Neural progenitor cell (in vitro differentiated cells): ENCODE measurements around the gene CIAO3. TPM values are rescaled to one million over a fixed set of nuclear protein-coding genes. Genes with fewer than 3 reads are reported as not detected.

Source experiments
- DNase-seq: peaks from one replicate; pipeline ENCODE4 v3.0.0-alpha.2; 2016; ENCODE audit warnings: low spot score
- H2AFZ ChIP-seq: fragments of 200-600 bp; sonication (generic); replicated peaks from 2 replicates; pipeline ENCODE4 v1.6.1; 2016; ENCODE audit warnings: antibody characterized with exemption
- H3F3A ChIP-seq: fragments of 200-600 bp; sonication (generic); 2 replicates; pipeline ENCODE4 v1.6.1; 2016; ENCODE audit warnings: antibody characterized with exemption, low read depth
- H3K27ac ChIP-seq: fragments of 200-600 bp; sonication (generic); 2 replicates; pipeline ENCODE4 v1.5.1; 2016; ENCODE audit warnings: mild to moderate bottlenecking
- H3K27me3 ChIP-seq: fragments of 200-600 bp; sonication (generic); 2 replicates; pipeline ENCODE4 v1.6.1; 2016; ENCODE audit warnings: mild to moderate bottlenecking, moderate library complexity
- H3K36me3 ChIP-seq: fragments of 200-600 bp; sonication (generic); 2 replicates; pipeline ENCODE4 v1.5.1; 2016
- H3K4me1 ChIP-seq: fragments of 200-600 bp; sonication (generic); 2 replicates; pipeline ENCODE4 v1.6.1; 2016; ENCODE audit warnings: mixed run types
- H3K4me2 ChIP-seq: fragments of 200-600 bp; sonication (generic); 2 replicates; pipeline ENCODE4 v1.6.1; 2016
- H3K4me3 ChIP-seq: fragments of 200-600 bp; sonication (generic); 2 replicates; pipeline ENCODE4 v1.5.1; 2016
- H3K79me2 ChIP-seq: fragments of 200-600 bp; sonication (generic); 2 replicates; pipeline ENCODE4 v1.6.1; 2016; ENCODE audit warnings: low read depth
- H3K9ac ChIP-seq: fragments of 200-600 bp; sonication (generic); 2 replicates; pipeline ENCODE4 v1.6.1; 2016
- H3K9me3 ChIP-seq: fragments of 200-600 bp; sonication (generic); 2 replicates; pipeline ENCODE4 v1.5.1; 2016; ENCODE audit warnings: low read depth
- H4K20me1 ChIP-seq: fragments of 200-600 bp; sonication (generic); 2 replicates; pipeline ENCODE4 v1.6.1; 2016; ENCODE audit warnings: low read depth
- H3K27ac Mint-ChIP-seq: 3 replicates; pipeline ENCODE4 v1.8.0; 2021; ENCODE audit warnings: mixed read lengths
- H3K27me3 Mint-ChIP-seq: 2 replicates; pipeline ENCODE4 v1.8.0; 2022; ENCODE audit warnings: low read depth, mild to moderate bottlenecking, inconsistent platforms, moderate library complexity, mixed read lengths; ENCODE audit not compliant: insufficient read depth
- H3K36me3 Mint-ChIP-seq: 3 replicates; pipeline ENCODE4 v1.8.0; 2021; ENCODE audit warnings: mixed read lengths
- H3K4me1 Mint-ChIP-seq: 3 replicates; pipeline ENCODE4 v1.8.0; 2021; ENCODE audit warnings: mixed read lengths
- H3K4me3 Mint-ChIP-seq: 3 replicates; pipeline ENCODE4 v1.8.0; 2021; ENCODE audit warnings: mild to moderate bottlenecking, moderate library complexity, mixed read lengths
- H3K9me3 Mint-ChIP-seq: 3 replicates; pipeline ENCODE4 v1.8.0; 2020; ENCODE audit warnings: mixed read lengths
- CTCF ChIP-seq: fragments of 200-600 bp; sonication (generic); IDR thresholded peaks from 2 replicates; pipeline ENCODE4 v1.5.1; 2017; ENCODE audit warnings: antibody characterized with exemption, mild to moderate bottlenecking
- EZH2 ChIP-seq: fragments of 200-600 bp; sonication (generic); IDR thresholded peaks from 2 replicates; pipeline ENCODE4 v1.6.1; 2017; ENCODE audit warnings: antibody characterized with exemption, mild to moderate bottlenecking, moderate library complexity
- EZH2phosphoT487 ChIP-seq: fragments of 200-600 bp; sonication (generic); IDR thresholded peaks from 2 replicates; pipeline ENCODE4 v1.6.1; 2017; ENCODE audit warnings: antibody characterized with exemption
- total RNA-seq: library from RNA; depleted of rRNA; stranded (reverse); fragments of >200 nt; gene quantifications from 2 replicates; pipeline ENCODE4 v1.2.3, GENCODE V29; 2015; ENCODE audit warnings: low replicate concordance

The CIAO3 gene
- total RNA-seq, 1 donor from 2014 or later = 20.5 TPM

GRCh38 chr16:764184-764750 is 23.5 kb upstream of the CIAO3 start:
- H3K79me2 ChIP-seq = no peaks in the 10 kb centered on the region
- H3K4me3 ChIP-seq = no peak overlapping the region
- no peaks in the 10 kb centered on the region for H3K9me3 ChIP-seq
- H3K9ac ChIP-seq = no peak overlapping the region
- Mint-ChIP-seq H3K9me3 (no peaks in the 10 kb centered on the region), H3K27ac (peak overlapping the region; percentile 72), H3K27me3 (peaks cover 3% of the 10 kb centered on the region), H3K4me1 (peaks cover 9% of the 10 kb centered on the region), H3K4me3 (no peak overlapping the region), H3K36me3 (no peaks in the 10 kb centered on the region)
- H2AFZ ChIP-seq = no peak overlapping the region
- TF ChIP-seq EZH2phosphoT487 (no peak), CTCF (no peak), EZH2 (no peak)
- H3K36me3 ChIP-seq = no peaks in the 10 kb centered on the region
- no peaks in the 10 kb centered on the region for H4K20me1 ChIP-seq
- H3K27me3 ChIP-seq = no peaks in the 10 kb centered on the region
- H3K27ac ChIP-seq = no peak overlapping the region
- no peak for DNase-seq
- H3K4me1 ChIP-seq = peaks cover 8% of the 10 kb centered on the region
- peaks cover 6% of the 10 kb centered on the region for H3F3A ChIP-seq
- H3K4me2 ChIP-seq = no peak overlapping the region

- Histone ChIP-seq H3K27ac (no peak overlapping the region), H3K36me3 (no peaks in the 10 kb centered on the region), H3K4me1 (peaks cover 8% of the 10 kb centered on the region), H2AFZ (no peak overlapping the region), H3K79me2 (no peaks in the 10 kb centered on the region), H3K9me3 (no peaks in the 10 kb centered on the region), H3K4me3 (no peak overlapping the region), H3K4me2 (no peak overlapping the region), H3K9ac (no peak overlapping the region), H3F3A (peaks cover 7% of the 10 kb centered on the region), H3K27me3 (no peaks in the 10 kb centered on the region), H4K20me1 (no peaks in the 10 kb centered on the region)
- Mint-ChIP-seq H3K27ac (no peak overlapping the region), H3K36me3 (no peaks in the 10 kb centered on the region), H3K9me3 (no peaks in the 10 kb centered on the region), H3K4me1 (peaks cover 9% of the 10 kb centered on the region), H3K4me3 (no peak overlapping the region), H3K27me3 (peaks cover 4% of the 10 kb centered on the region)
- DNase-seq = no peak
- TF ChIP-seq CTCF (no peak), EZH2phosphoT487 (no peak), EZH2 (no peak)
Measured at GRCh38 chr16:763369-764183, 22.8 kb upstream of the CIAO3 start.

GRCh38 chr16:762595-763268 is 21.9 kb upstream of the CIAO3 start:
- peaks cover 2% of the 10 kb centered on the region for H3K9me3 Mint-ChIP-seq
- H3K27me3 Mint-ChIP-seq = peaks cover 7% of the 10 kb centered on the region
- Histone ChIP-seq H2AFZ (no peak overlapping the region), H3F3A (peaks cover 7% of the 10 kb centered on the region), H3K4me3 (no peak overlapping the region), H3K27ac (no peak overlapping the region), H3K36me3 (no peaks in the 10 kb centered on the region), H3K79me2 (no peaks in the 10 kb centered on the region), H3K9me3 (no peaks in the 10 kb centered on the region), H3K27me3 (no peaks in the 10 kb centered on the region), H3K4me2 (no peak overlapping the region), H4K20me1 (no peaks in the 10 kb centered on the region), H3K9ac (no peak overlapping the region), H3K4me1 (peaks cover 8% of the 10 kb centered on the region)
- no peak overlapping the region for H3K27ac Mint-ChIP-seq
- no peaks in the 10 kb centered on the region for H3K36me3 Mint-ChIP-seq
- peaks cover 11% of the 10 kb centered on the region for H3K4me1 Mint-ChIP-seq
- TF ChIP-seq EZH2 (no peak), CTCF (no peak), EZH2phosphoT487 (no peak)
- no peak overlapping the region for H3K4me3 Mint-ChIP-seq
- no peak for DNase-seq
